Measurements from ENCODE around the gene CYSLTR2. TPM values are rescaled to one million over a fixed set of nuclear protein-coding genes. Genes with fewer than 3 reads are reported as not detected.

The CYSLTR2 gene
- total and polyA plus RNA-seq, 3 experiments from 2014 or later, result 0.33 to 2.4 (median 2.2) TPM

GRCh38 chr13:48645845-48646244, 7.9 kb upstream of the CYSLTR2 start:
- ChIA-PET POLR2A (no interaction called here), CTCF (no interaction called here)

GRCh38 chr13:48646791-48647190, 6.9 kb upstream of the CYSLTR2 start:
- no peaks in the 10 kb centered on the region for H3K9me3 ChIP-seq (ENCODE audit: low read length)
- peak overlapping the region in 1 of 7 donors; percentile 23 for H3K4me3 Mint-ChIP-seq
- no peak for DNase-seq
- H3K27ac Mint-ChIP-seq, result peak overlapping the region in 1 of 8 donors; percentile 64
- peaks cover 0 to 9% (median 0%) of the 10 kb centered on the region in 3 donors for H3K4me1 Mint-ChIP-seq
- H3K36me3 Mint-ChIP-seq, result no peaks in the 10 kb centered on the region
- POLR2A ChIA-PET, result no interaction called here
- CTCF ChIA-PET, result interaction anchor here (0.7 to 1.2 kb wide), 2 partner anchors 13 to 24 kb away, joined by 3 read pairs; no protein-coding TSS in a partner anchor
- no peaks in the 10 kb centered on the region for H3K9me3 Mint-ChIP-seq
- no peaks in the 10 kb centered on the region for H3K4me1 ChIP-seq (ENCODE audit: insufficient read depth, low read length)
- H3K27me3 Mint-ChIP-seq, result peaks cover 0 to 8% of the 10 kb centered on the region in 2 donors
- H3K36me3 ChIP-seq (ENCODE audit: insufficient read depth, low read length), result no peaks in the 10 kb centered on the region
- H3K4me3 ChIP-seq (ENCODE audit: low read length), result no peak overlapping the region
- no peaks in the 10 kb centered on the region for H3K27me3 ChIP-seq (ENCODE audit: insufficient read depth, low read length, poor library complexity, severe bottlenecking)
- no peak overlapping the region for H3K27ac ChIP-seq (ENCODE audit: low read depth, low read length)

More at GRCh38 chr13:48645845-48646244, 7.9 kb upstream of the CYSLTR2 start:
- H3K4me1 Mint-ChIP-seq, result peaks cover 0 to 9% (median 0%) of the 10 kb centered on the region in 3 donors
- H3K9me3 ChIP-seq (ENCODE audit: low read length), result no peaks in the 10 kb centered on the region
- H3K27me3 Mint-ChIP-seq, result peaks cover 0 to 8% of the 10 kb centered on the region in 2 donors
- H3K36me3 Mint-ChIP-seq, result no peaks in the 10 kb centered on the region
- H3K4me3 Mint-ChIP-seq, result no peak overlapping the region
- H3K4me3 ChIP-seq (ENCODE audit: low read length), result no peak overlapping the region
- no peaks in the 10 kb centered on the region for H3K27me3 ChIP-seq (ENCODE audit: insufficient read depth, low read length, poor library complexity, severe bottlenecking)
- H3K9me3 Mint-ChIP-seq, result no peaks in the 10 kb centered on the region
- no peaks in the 10 kb centered on the region for H3K36me3 ChIP-seq (ENCODE audit: insufficient read depth, low read length)
- H3K4me1 ChIP-seq (ENCODE audit: insufficient read depth, low read length), result no peaks in the 10 kb centered on the region
- H3K27ac Mint-ChIP-seq, result no peak overlapping the region
- no peak overlapping the region for H3K27ac ChIP-seq (ENCODE audit: low read depth, low read length)
- DNase-seq, result no peak

DNA sequence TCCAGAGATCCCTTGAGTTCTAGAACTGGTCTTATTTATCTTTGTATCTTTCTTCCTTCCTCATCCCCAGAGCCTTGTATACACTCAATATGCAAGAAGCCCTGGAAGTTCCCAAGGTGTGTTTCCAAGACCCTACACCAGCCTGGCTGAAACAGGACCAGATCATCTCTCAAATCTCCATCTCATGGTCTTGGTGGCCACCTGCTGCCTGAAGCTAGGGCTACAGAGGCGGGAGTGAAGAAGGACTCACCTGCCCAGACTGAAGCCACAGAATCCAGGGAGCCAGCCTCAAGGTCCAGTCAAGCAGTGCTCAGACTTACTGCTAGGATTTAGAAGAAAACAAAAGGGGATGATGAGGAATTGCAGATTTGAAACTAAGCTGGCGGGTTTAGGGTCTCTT, 6.1 kb upstream of the CYSLTR2 start:
- ChIA-PET POLR2A (no interaction called here), CTCF (interaction anchor here (1.2 kb wide), 1 partner anchor 14 kb away, joined by 3 read pairs; no protein-coding TSS in a partner anchor)
- Mint-ChIP-seq H3K36me3 (no peaks in the 10 kb centered on the region), H3K4me3 (no peak overlapping the region), H3K4me1 (peaks cover under 1 to 17% (median 7%) of the 10 kb centered on the region in 3 donors), H3K9me3 (no peaks in the 10 kb centered on the region), H3K27ac (no peak overlapping the region), H3K27me3 (peaks cover 0 to 8% of the 10 kb centered on the region in 2 donors)
- Histone ChIP-seq H3K27me3 (ENCODE audit: insufficient read depth, low read length, poor library complexity, severe bottlenecking) (no peaks in the 10 kb centered on the region), H3K4me1 (ENCODE audit: insufficient read depth, low read length) (peaks cover 6% of the 10 kb centered on the region), H3K4me3 (ENCODE audit: low read length) (no peak overlapping the region), H3K36me3 (ENCODE audit: insufficient read depth, low read length) (no peaks in the 10 kb centered on the region), H3K9me3 (ENCODE audit: low read length) (no peaks in the 10 kb centered on the region), H3K27ac (ENCODE audit: low read depth, low read length) (no peak overlapping the region)
- DNase-seq, result no peak

GRCh38 chr13:48648446-48648845, 5.3 kb upstream of the CYSLTR2 start:
- Mint-ChIP-seq H3K9me3 (no peaks in the 10 kb centered on the region), H3K27ac (no peak overlapping the region), H3K4me3 (no peak overlapping the region), H3K36me3 (no peaks in the 10 kb centered on the region), H3K4me1 (peaks cover 9 to 25% (median 15%) of the 10 kb centered on the region in 3 donors), H3K27me3 (peaks cover 0 to 8% of the 10 kb centered on the region in 2 donors)
- CTCF ChIA-PET, result no interaction called here
- POLR2A ChIA-PET, result no interaction called here
- H3K4me3 ChIP-seq (ENCODE audit: low read length), result no peak overlapping the region
- no peak overlapping the region for H3K27ac ChIP-seq (ENCODE audit: low read depth, low read length)
- no peak for DNase-seq
- no peaks in the 10 kb centered on the region for H3K27me3 ChIP-seq (ENCODE audit: insufficient read depth, low read length, poor library complexity, severe bottlenecking)
- H3K4me1 ChIP-seq (ENCODE audit: insufficient read depth, low read length), result peaks cover 14% of the 10 kb centered on the region
- H3K36me3 ChIP-seq (ENCODE audit: insufficient read depth, low read length), result no peaks in the 10 kb centered on the region
- H3K9me3 ChIP-seq (ENCODE audit: low read length), result no peaks in the 10 kb centered on the region

- H3K4me1 ChIP-seq (ENCODE audit: insufficient read depth, low read length), result peaks cover 29% of the 10 kb centered on the region
- Mint-ChIP-seq H3K27me3 (peaks cover 0 to 3% of the 10 kb centered on the region in 2 donors), H3K9me3 (no peaks in the 10 kb centered on the region), H3K4me3 (peak overlapping the region; percentile 19 to 85 (median 79)), H3K36me3 (no peaks in the 10 kb centered on the region), H3K27ac (peak overlapping the region; percentile 55 to 94 (median 90)), H3K4me1 (peaks cover 25 to 59% (median 44%) of the 10 kb centered on the region in 3 donors)
- ChIA-PET CTCF (no interaction called here), POLR2A (interaction anchor here (0.6 kb wide), 1 partner anchor 613 kb away, joined by 3 read pairs; no protein-coding TSS in a partner anchor)
- no peak for DNase-seq
- H3K27ac ChIP-seq (ENCODE audit: low read depth, low read length), result peak overlapping the region; percentile 78
- H3K9me3 ChIP-seq (ENCODE audit: low read length), result no peaks in the 10 kb centered on the region
- H3K4me3 ChIP-seq (ENCODE audit: low read length), result peak overlapping the region; percentile 43
- H3K36me3 ChIP-seq (ENCODE audit: insufficient read depth, low read length), result no peaks in the 10 kb centered on the region
- no peaks in the 10 kb centered on the region for H3K27me3 ChIP-seq (ENCODE audit: insufficient read depth, low read length, poor library complexity, severe bottlenecking)
Observed at GRCh38 chr13:48652851-48653471, 768 bp upstream of the CYSLTR2 start.

DNA sequence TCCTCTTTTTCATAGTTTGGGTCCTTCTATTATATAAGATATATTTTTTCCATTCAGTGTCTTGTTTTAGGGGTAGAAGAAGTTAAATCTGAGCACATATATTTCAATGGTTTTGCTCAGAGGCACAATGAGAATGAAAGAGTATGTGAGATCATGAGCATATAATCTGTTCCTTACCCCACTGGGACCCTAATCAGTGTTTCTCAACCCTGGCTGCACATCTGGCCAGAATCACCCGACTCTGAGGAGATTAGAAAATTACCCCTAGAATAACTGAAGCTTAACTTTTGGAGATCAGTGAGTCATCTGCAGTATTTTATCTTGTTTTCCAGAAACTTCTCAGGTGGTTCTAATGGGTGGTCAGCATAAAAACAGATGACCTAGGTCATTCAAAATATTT, 782 bp downstream of the CYSLTR2 start:
- H3K4me3 Mint-ChIP-seq, result peak overlapping the region in 6 of 7 donors; percentile 43 to 91 (median 81)
- CTCF ChIA-PET, result no interaction called here

DNA sequence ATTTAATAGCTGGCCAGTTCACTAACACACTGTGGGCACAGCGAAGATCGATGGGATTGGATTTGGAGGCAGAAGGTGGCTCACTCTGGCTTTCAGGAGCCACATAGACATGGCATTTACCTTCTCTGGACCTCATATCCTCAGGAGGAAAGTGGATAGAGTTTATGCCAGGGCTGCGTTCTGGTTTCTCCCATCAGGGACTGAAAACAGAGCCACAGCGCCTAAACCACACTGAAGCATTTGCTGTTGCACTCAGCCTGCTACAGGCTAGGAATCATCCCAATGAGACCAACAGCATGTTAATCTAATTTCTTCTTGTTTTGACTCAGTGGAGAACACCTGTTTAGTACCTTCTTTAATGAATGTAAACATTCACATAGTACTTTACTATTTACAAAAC, 1.6 kb downstream of the CYSLTR2 start:
- H3K4me1 Mint-ChIP-seq, result peaks cover 27 to 69% (median 65%) of the 10 kb centered on the region in 3 donors
- Histone ChIP-seq H3K9me3 (ENCODE audit: low read length) (no peaks in the 10 kb centered on the region), H3K27me3 (ENCODE audit: insufficient read depth, low read length, poor library complexity, severe bottlenecking) (no peaks in the 10 kb centered on the region), H3K27ac (ENCODE audit: low read depth, low read length) (no peak overlapping the region), H3K36me3 (ENCODE audit: insufficient read depth, low read length) (no peaks in the 10 kb centered on the region), H3K4me3 (ENCODE audit: low read length) (no peak overlapping the region), H3K4me1 (ENCODE audit: insufficient read depth, low read length) (peaks cover 33% of the 10 kb centered on the region)
- no peaks in the 10 kb centered on the region for H3K9me3 Mint-ChIP-seq
- peak overlapping the region; percentile 16 to 94 (median 52) for H3K27ac Mint-ChIP-seq
- H3K4me3 Mint-ChIP-seq, result peak overlapping the region; percentile 11 to 83 (median 43)
- POLR2A ChIA-PET, result no interaction called here
- CTCF ChIA-PET, result no interaction called here
- no peaks in the 10 kb centered on the region for H3K36me3 Mint-ChIP-seq
- no peak for DNase-seq
- no peaks in the 10 kb centered on the region for H3K27me3 Mint-ChIP-seq

More for the DNA sequence above, 782 bp downstream of the CYSLTR2 start:
- H3K27me3 ChIP-seq (ENCODE audit: insufficient read depth, low read length, poor library complexity, severe bottlenecking), result no peaks in the 10 kb centered on the region
- H3K27me3 Mint-ChIP-seq, result no peaks in the 10 kb centered on the region
- H3K4me1 Mint-ChIP-seq, result peaks cover 25 to 61% (median 57%) of the 10 kb centered on the region in 3 donors
- H3K27ac Mint-ChIP-seq, result peak overlapping the region in 6 of 8 donors; percentile 8 to 94 (median 72)
- H3K9me3 Mint-ChIP-seq, result no peaks in the 10 kb centered on the region
- no peak overlapping the region for H3K27ac ChIP-seq (ENCODE audit: low read depth, low read length)
- no peaks in the 10 kb centered on the region for H3K36me3 Mint-ChIP-seq
- no peaks in the 10 kb centered on the region for H3K9me3 ChIP-seq (ENCODE audit: low read length)
- H3K4me3 ChIP-seq (ENCODE audit: low read length), result peak overlapping the region; percentile 43
- no peaks in the 10 kb centered on the region for H3K36me3 ChIP-seq (ENCODE audit: insufficient read depth, low read length)
- DNase-seq, result no peak
- POLR2A ChIA-PET, result no interaction called here
- H3K4me1 ChIP-seq (ENCODE audit: insufficient read depth, low read length), result peaks cover 29% of the 10 kb centered on the region

- Histone ChIP-seq H3K27me3 (ENCODE audit: insufficient read depth, low read length, poor library complexity, severe bottlenecking) (no peaks in the 10 kb centered on the region), H3K27ac (ENCODE audit: low read depth, low read length) (no peak overlapping the region), H3K4me1 (ENCODE audit: insufficient read depth, low read length) (peaks cover 37% of the 10 kb centered on the region), H3K4me3 (ENCODE audit: low read length) (no peak overlapping the region), H3K9me3 (ENCODE audit: low read length) (no peaks in the 10 kb centered on the region), H3K36me3 (ENCODE audit: insufficient read depth, low read length) (no peaks in the 10 kb centered on the region)
- peak overlapping the region in 1 of 8 donors; percentile 6 for H3K27ac Mint-ChIP-seq
- no peaks in the 10 kb centered on the region for H3K36me3 Mint-ChIP-seq
- H3K27me3 Mint-ChIP-seq, result no peaks in the 10 kb centered on the region
- ChIA-PET POLR2A (no interaction called here), CTCF (no interaction called here)
- no peak for DNase-seq
- H3K4me1 Mint-ChIP-seq, result peaks cover 27 to 71% (median 66%) of the 10 kb centered on the region in 3 donors
- no peaks in the 10 kb centered on the region for H3K9me3 Mint-ChIP-seq
- H3K4me3 Mint-ChIP-seq, result no peak overlapping the region
Observed at GRCh38 chr13:48656608-48657007, 2.9 kb downstream of the CYSLTR2 start.
